BLaER1 treated with 17β-estradiol and CSF1 and Interleukin-3, amounts not matched to agents 10 nM and 100 nM (cell line): ENCODE data around the gene STIMATE.
A peak's percentile ranks its signal among the peaks of the same experiment; 100 is the strongest.

Experiments used
- H3K27ac ChIP-seq, 11 experiments: shearing (Covaris generic); formaldehyde crosslinking; 2 replicates each; pipeline ENCODE4 v1.8.1; 2022
- H3K27me3 ChIP-seq, 11 experiments: shearing (Covaris generic); formaldehyde crosslinking; 2 replicates each; pipeline ENCODE4 v1.8.1; 2022
- H3K36me3 ChIP-seq, 11 experiments: shearing (Covaris generic); formaldehyde crosslinking; 2 replicates each; pipeline ENCODE4 v1.8.1; 2022
- H3K4me1 ChIP-seq, 10 experiments: shearing (Covaris generic); formaldehyde crosslinking; 2 replicates each; pipeline ENCODE4 v1.8.1; 2022
- H3K4me2 ChIP-seq, 11 experiments: shearing (Covaris generic); formaldehyde crosslinking; 2 replicates each; pipeline ENCODE4 v1.8.1; 2022
- H3K4me3 ChIP-seq, 10 experiments: shearing (Covaris generic); formaldehyde crosslinking; 2 replicates each; pipeline ENCODE4 v1.8.1; 2022
- H3K9ac ChIP-seq, 11 experiments: shearing (Covaris generic); formaldehyde crosslinking; 2 replicates each; pipeline ENCODE4 v1.8.1; 2022
- H3K9me3 ChIP-seq, 11 experiments: shearing (Covaris generic); formaldehyde crosslinking; replicated peaks in 1 of 11; 2 replicates each; pipeline ENCODE4 v1.8.1; 2022
- H4K20me1 ChIP-seq, 11 experiments: shearing (Covaris generic); formaldehyde crosslinking; 2 replicates each; pipeline ENCODE4 v1.8.1; 2022
- Cebpa-rat ChIP-seq, 11 experiments: shearing (Covaris generic); IDR thresholded peaks; 2 replicates each; pipeline ENCODE4 v1.8.1; 2022

The STIMATE gene

DNA sequence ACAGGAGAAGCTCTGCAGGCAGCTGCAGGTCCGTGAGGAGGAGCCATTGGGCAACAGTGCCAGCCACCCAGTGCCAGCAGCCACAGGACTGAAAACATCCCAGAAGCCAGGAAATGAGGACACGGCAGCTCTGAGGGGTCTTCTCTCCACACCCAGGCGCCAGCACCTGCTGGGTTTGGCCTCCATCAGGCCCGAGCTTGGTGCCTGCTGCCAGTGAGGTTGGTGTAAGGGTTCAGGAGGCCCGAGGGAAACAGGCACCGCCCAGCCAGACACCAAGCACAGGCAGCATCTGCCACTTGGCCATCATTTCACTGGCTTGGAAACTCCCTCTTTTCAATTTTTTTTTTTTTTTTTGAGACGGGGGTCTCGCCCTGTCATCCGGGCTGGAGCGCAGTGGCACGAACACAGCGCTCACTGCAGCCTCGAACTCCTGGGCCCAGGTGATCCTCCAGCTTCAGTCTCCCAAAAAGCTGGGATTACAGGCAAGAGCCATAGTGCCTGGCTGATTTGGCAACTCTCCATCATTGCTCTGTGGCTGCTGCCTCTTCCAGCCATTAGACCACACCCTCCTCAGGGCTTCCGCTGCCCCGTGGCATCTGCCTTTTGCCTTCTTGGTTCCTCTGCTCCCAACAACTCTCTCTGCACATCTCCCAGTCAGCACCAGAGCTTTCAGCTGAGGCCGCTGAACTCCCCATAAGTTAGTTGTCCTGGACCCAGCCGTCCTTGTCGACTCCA, 104.2 kb downstream of the STIMATE start:
- peak in 2 of 11 experiments; percentile 29 to 37; a peak in 1 of 22 replicates for TF ChIP-seq Cebpa-rat (IDR thresholded peaks at IDR 0.05)
- H3K4me1 ChIP-seq, result peaks cover 30 to 98% (median 83%) of the 10 kb centered on the region in 10 experiments
- H3K9me3 ChIP-seq, result no peaks in the 10 kb centered on the region
- H3K4me2 ChIP-seq, result peak overlapping the region; percentile 64 to 98 (median 85)
- peaks cover 0 to 4% (median 0%) of the 10 kb centered on the region in 11 experiments; a peak in 2 of 22 replicates for H3K27me3 ChIP-seq
- H3K9ac ChIP-seq, result peak overlapping the region in 9 of 11 experiments; percentile 7 to 79 (median 60); a peak in 16 of 22 replicates
- H3K27ac ChIP-seq, result peak overlapping the region in 9 of 11 experiments; percentile 66 to 89 (median 78); a peak in 18 of 22 replicates
- peak overlapping the region in 1 of 10 experiments; percentile 24; a peak in 2 of 20 replicates for H3K4me3 ChIP-seq
- H3K36me3 ChIP-seq, result no peaks in the 10 kb centered on the region
- no peaks in the 10 kb centered on the region for H4K20me1 ChIP-seq

DNA sequence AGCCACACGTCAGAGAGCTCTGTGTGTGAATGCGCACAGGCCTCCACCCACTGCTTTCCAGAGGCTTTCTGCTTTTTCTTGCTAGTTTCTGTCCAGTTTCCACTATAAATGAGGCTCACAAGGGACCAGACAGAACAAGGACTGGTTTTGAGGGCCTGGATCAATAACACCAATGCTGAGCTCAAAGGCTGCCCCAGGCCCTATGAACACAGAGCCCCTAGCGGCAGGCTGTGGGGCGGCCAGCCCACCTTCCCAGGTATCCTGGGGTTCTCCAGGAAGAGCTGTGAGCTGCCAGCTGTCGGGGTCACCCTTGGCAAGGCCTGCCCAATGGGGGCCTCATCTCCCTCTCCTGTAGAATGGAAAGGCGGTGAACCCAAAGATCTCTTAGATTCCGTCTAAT, 104.9 kb downstream of the STIMATE start:
- TF ChIP-seq Cebpa-rat (IDR thresholded peaks at IDR 0.05), result no peak
- Histone ChIP-seq H3K4me3 (no peak overlapping the region), H3K4me1 (peaks cover 30 to 93% (median 78%) of the 10 kb centered on the region in 10 experiments), H3K27ac (peak overlapping the region in 9 of 11 experiments; percentile 66 to 89 (median 78); a peak in 17 of 22 replicates), H4K20me1 (no peaks in the 10 kb centered on the region), H3K27me3 (peaks cover 0 to 4% (median 0%) of the 10 kb centered on the region in 11 experiments; a peak in 2 of 22 replicates), H3K9me3 (no peaks in the 10 kb centered on the region), H3K36me3 (no peaks in the 10 kb centered on the region), H3K9ac (peak overlapping the region in 7 of 11 experiments; percentile 50 to 79 (median 69); a peak in 11 of 22 replicates), H3K4me2 (peak overlapping the region; percentile 64 to 98 (median 85))

DNA sequence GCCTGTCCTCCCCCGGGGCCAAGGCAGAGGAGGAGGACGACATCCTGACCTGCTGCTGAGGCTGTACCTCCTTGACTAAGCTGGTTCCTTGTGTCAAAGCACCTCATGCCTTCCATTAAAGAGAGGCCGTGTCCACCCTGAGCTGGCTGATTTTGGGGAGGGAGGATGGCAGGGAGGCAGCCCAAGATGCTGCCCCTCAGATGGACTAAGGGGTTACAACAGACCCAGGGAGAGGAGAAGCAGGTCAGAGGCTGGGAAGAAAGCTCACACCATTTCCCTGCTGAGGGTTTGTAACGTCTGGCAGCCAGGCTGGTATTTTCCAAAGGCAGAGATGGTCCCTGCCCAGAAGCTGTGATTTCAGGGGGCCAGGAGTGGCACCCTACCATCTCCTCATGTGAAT, 105.4 kb downstream of the STIMATE start:
- peaks cover 30 to 88% (median 77%) of the 10 kb centered on the region in 10 experiments for H3K4me1 ChIP-seq
- no peaks in the 10 kb centered on the region for H4K20me1 ChIP-seq
- no peak overlapping the region for H3K4me3 ChIP-seq
- peak overlapping the region in 5 of 11 experiments; percentile 60 to 79 (median 75); a peak in 10 of 22 replicates for H3K9ac ChIP-seq
- H3K4me2 ChIP-seq, result peak overlapping the region in 10 of 11 experiments; percentile 64 to 98 (median 86); a peak in 19 of 22 replicates
- no peaks in the 10 kb centered on the region for H3K9me3 ChIP-seq
- H3K27me3 ChIP-seq, result peaks cover 0 to 4% (median 0%) of the 10 kb centered on the region in 11 experiments; a peak in 2 of 22 replicates
- no peak for TF ChIP-seq Cebpa-rat (IDR thresholded peaks at IDR 0.05)
- no peaks in the 10 kb centered on the region for H3K36me3 ChIP-seq
- peak overlapping the region in 6 of 11 experiments; percentile 76 to 89 (median 84); a peak in 13 of 22 replicates for H3K27ac ChIP-seq

DNA sequence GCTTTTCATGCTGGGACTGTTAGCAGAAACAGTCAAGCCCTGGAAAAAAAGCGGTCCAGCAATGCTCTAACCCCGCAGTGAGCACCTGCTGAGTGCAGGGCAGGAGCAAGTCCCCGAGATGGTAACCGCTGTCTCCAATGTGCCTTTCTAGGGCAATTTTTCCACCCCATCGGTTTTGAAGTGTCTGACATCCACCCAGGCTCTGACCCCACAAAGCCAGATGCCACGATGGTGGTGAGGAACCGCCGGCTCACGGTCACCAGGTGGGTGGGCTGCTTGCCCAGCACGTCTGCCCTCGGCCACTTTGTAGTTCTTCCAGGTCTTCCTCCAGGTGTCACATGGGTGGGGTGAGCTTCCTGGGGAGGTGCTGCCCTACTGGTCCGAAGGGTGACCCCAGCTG, 106.0 kb downstream of the STIMATE start:
- peaks cover 30 to 82% (median 75%) of the 10 kb centered on the region in 10 experiments for H3K4me1 ChIP-seq
- H4K20me1 ChIP-seq, result no peaks in the 10 kb centered on the region
- no peak overlapping the region for H3K4me3 ChIP-seq
- peak overlapping the region in 6 of 11 experiments; percentile 3 to 79 (median 64); a peak in 6 of 22 replicates for H3K9ac ChIP-seq
- peak overlapping the region in 4 of 11 experiments; percentile 83 to 89 (median 87); a peak in 8 of 22 replicates for H3K27ac ChIP-seq
- H3K9me3 ChIP-seq, result no peaks in the 10 kb centered on the region
- peak overlapping the region in 9 of 11 experiments; percentile 29 to 98 (median 88); a peak in 18 of 22 replicates for H3K4me2 ChIP-seq
- no peak for TF ChIP-seq Cebpa-rat (IDR thresholded peaks at IDR 0.05)
- H3K27me3 ChIP-seq, result peaks cover 0 to 4% (median 0%) of the 10 kb centered on the region in 11 experiments; a peak in 2 of 22 replicates
- no peaks in the 10 kb centered on the region for H3K36me3 ChIP-seq

DNA sequence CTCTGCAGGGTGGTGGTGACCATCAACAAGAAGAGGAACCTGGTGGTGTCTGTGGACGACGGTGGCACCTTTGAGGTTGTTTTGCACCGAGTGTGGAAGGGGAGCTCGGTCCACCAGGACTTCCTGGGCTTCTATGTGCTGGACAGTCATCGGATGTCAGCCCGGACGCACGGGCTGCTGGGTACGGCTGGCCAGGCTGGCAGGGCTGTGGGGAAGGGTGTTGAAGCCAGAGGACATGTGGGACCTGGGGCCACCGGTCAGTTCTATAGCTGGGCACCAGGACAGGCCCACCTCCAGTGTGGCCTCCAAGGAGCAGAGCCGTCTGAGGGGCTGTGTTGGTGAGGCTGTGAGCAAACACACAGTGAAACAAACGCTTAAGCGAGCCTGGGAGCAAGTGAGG, 106.6 kb downstream of the STIMATE start:
- H3K4me1 ChIP-seq, result peaks cover 29 to 76% (median 69%) of the 10 kb centered on the region in 10 experiments
- H3K4me2 ChIP-seq, result peak overlapping the region in 9 of 11 experiments; percentile 29 to 98 (median 88); a peak in 18 of 22 replicates
- H3K9me3 ChIP-seq, result no peaks in the 10 kb centered on the region
- peak overlapping the region in 4 of 11 experiments; percentile 31 to 89 (median 86); a peak in 7 of 22 replicates for H3K27ac ChIP-seq
- no peaks in the 10 kb centered on the region for H3K36me3 ChIP-seq
- H3K27me3 ChIP-seq, result peaks cover 0 to 4% (median 0%) of the 10 kb centered on the region in 11 experiments; a peak in 2 of 22 replicates
- no peak overlapping the region for H3K4me3 ChIP-seq
- peak overlapping the region in 5 of 11 experiments; percentile 8 to 79 (median 69); a peak in 6 of 22 replicates for H3K9ac ChIP-seq
- no peaks in the 10 kb centered on the region for H4K20me1 ChIP-seq
- no peak for TF ChIP-seq Cebpa-rat (IDR thresholded peaks at IDR 0.05)

DNA sequence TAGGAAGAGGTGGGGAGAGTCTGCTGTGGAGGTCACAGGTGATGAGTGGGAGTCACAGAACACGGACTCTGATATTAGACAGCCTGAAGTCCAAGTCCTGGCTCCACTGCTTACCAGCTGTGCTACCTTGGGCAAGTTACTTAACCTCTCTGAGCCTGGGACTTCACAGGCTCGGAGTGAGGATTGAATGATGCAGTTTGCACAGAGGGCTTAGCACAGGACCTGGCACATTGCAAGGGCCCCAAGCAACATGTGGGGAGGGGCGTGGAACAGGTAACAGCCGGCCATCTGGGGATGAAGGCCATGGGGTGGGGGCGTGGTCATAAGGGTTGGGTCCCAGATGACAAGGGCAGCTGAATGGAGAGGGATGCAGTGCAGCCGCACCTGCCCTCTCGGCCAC, 107.0 kb downstream of the STIMATE start:
- no peak for TF ChIP-seq Cebpa-rat (IDR thresholded peaks at IDR 0.05)
- no peaks in the 10 kb centered on the region for H3K36me3 ChIP-seq
- peak overlapping the region in 4 of 11 experiments; percentile 16 to 79 (median 49); a peak in 3 of 22 replicates for H3K9ac ChIP-seq

DNA sequence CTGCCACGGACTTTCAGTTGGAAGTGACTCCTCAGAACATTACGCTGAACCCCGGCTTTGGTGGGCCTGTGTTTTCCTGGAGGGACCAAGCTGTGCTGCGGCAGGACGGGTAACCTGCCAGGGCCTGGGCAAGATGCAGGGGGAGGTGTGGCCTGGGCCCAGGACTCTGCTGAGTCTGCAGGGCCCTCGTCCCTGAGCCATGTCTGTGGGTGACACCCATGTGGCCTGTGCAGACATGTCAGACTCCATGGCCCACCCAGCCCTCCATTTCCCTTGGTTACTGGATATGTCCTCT, 107.7 kb downstream of the STIMATE start:
- H3K36me3 ChIP-seq, result no peaks in the 10 kb centered on the region
- peaks cover 0 to 4% (median 0%) of the 10 kb centered on the region in 11 experiments; a peak in 2 of 22 replicates for H3K27me3 ChIP-seq
- peak overlapping the region in 2 of 11 experiments; percentile 28 to 34; a peak in 3 of 22 replicates for H3K27ac ChIP-seq
- no peak overlapping the region for H3K4me3 ChIP-seq
- peaks cover 21 to 70% (median 58%) of the 10 kb centered on the region in 10 experiments for H3K4me1 ChIP-seq
- peak overlapping the region in 9 of 11 experiments; percentile 1 to 98 (median 88); a peak in 15 of 22 replicates for H3K4me2 ChIP-seq
- no peaks in the 10 kb centered on the region for H3K9me3 ChIP-seq
- H4K20me1 ChIP-seq, result no peaks in the 10 kb centered on the region
- H3K9ac ChIP-seq, result peak overlapping the region in 2 of 11 experiments; percentile 29 to 30; a peak in 2 of 22 replicates
- no peak for TF ChIP-seq Cebpa-rat (IDR thresholded peaks at IDR 0.05)

More for the DNA sequence above, 107.0 kb downstream of the STIMATE start:
- H3K9me3 ChIP-seq, result no peaks in the 10 kb centered on the region
- peak overlapping the region in 4 of 11 experiments; percentile 34 to 89 (median 86); a peak in 5 of 22 replicates for H3K27ac ChIP-seq
- H3K4me2 ChIP-seq, result peak overlapping the region in 10 of 11 experiments; percentile 1 to 98 (median 86); a peak in 18 of 22 replicates
- H3K4me3 ChIP-seq, result no peak overlapping the region
- no peaks in the 10 kb centered on the region for H4K20me1 ChIP-seq
- peaks cover 25 to 72% (median 65%) of the 10 kb centered on the region in 10 experiments for H3K4me1 ChIP-seq
- H3K27me3 ChIP-seq, result peaks cover 0 to 4% (median 0%) of the 10 kb centered on the region in 11 experiments; a peak in 2 of 22 replicates

DNA sequence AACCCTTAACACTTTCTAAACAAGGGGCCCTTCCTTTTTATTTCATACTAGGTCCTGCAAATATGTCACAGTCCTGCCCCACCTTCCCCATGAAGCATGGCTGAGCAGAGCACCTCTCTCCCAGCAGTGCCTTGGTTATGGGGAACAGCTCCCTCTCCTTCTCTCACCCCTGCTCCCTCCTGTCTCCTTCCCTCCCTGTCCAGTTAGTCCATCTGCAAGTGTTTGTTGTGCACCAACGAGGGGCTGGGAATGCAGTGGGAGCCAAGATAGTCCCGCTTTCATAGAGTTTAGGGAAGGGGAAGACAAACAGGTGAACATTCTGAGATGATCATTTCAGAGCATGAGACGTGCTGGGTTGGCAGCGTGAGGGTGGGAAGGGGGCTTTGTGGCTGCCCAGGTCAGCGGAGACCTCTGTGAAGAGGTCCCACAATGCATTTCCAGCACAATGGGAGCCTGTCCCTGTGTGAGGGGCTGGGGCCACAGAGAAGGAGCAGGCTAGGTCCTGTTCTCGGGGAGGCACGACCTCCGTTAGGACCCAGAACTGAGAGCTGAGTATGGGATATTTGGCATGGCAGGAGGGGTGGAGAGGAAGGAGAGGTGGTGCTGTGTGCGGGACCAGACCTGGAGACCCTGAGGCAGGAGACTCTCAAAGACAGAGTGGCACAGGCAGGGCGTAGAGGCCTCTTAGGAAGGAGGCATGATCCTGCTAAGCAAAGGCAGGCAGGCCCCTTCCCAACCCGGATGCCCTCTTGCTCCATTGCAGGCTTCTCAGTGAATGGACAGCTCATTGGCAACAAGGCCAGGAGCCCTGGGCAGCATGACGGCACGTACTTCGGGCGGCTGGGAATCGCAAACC, 108.2 kb downstream of the STIMATE start:
- Histone ChIP-seq H4K20me1 (no peaks in the 10 kb centered on the region), H3K9ac (peak overlapping the region in 2 of 11 experiments; percentile 29 to 30; a peak in 1 of 22 replicates), H3K36me3 (no peaks in the 10 kb centered on the region), H3K4me2 (peak overlapping the region in 8 of 11 experiments; percentile 75 to 98 (median 90); a peak in 14 of 22 replicates), H3K27ac (peak overlapping the region in 1 of 11 experiments; percentile 28; a peak in 2 of 22 replicates), H3K9me3 (no peaks in the 10 kb centered on the region), H3K4me1 (peaks cover 15 to 64% (median 52%) of the 10 kb centered on the region in 10 experiments), H3K27me3 (peaks cover 0 to 4% (median 0%) of the 10 kb centered on the region in 11 experiments; a peak in 2 of 22 replicates), H3K4me3 (no peak overlapping the region)
- TF ChIP-seq Cebpa-rat (IDR thresholded peaks at IDR 0.05), result no peak
